ENCODE measurements around the gene CHRND. TPM values are rescaled to one million over a fixed set of nuclear protein-coding genes. Genes with fewer than 3 reads are reported as not detected.

Gene CHRND
- total RNA-seq, 1 donor from 2014 or later: not detected

- no peak for DNase-seq (ENCODE audit: low read depth)
- no peak overlapping the region for H3K4me3 ChIP-seq (ENCODE audit: low read depth, low read length)
- TF ChIP-seq, protein P1, sequence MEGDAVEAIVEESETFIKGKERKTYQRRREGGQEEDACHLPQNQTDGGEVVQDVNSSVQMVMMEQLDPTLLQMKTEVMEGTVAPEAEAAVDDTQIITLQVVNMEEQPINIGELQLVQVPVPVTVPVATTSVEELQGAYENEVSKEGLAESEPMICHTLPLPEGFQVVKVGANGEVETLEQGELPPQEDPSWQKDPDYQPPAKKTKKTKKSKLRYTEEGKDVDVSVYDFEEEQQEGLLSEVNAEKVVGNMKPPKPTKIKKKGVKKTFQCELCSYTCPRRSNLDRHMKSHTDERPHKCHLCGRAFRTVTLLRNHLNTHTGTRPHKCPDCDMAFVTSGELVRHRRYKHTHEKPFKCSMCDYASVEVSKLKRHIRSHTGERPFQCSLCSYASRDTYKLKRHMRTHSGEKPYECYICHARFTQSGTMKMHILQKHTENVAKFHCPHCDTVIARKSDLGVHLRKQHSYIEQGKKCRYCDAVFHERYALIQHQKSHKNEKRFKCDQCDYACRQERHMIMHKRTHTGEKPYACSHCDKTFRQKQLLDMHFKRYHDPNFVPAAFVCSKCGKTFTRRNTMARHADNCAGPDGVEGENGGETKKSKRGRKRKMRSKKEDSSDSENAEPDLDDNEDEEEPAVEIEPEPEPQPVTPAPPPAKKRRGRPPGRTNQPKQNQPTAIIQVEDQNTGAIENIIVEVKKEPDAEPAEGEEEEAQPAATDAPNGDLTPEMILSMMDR (conservative IDR thresholded peaks at IDR 0.05; ENCODE audit: low read depth, low read length): no peak
Observed at GRCh38 chr2:232505856-232506255, 20.1 kb upstream of the CHRND start.

DNA sequence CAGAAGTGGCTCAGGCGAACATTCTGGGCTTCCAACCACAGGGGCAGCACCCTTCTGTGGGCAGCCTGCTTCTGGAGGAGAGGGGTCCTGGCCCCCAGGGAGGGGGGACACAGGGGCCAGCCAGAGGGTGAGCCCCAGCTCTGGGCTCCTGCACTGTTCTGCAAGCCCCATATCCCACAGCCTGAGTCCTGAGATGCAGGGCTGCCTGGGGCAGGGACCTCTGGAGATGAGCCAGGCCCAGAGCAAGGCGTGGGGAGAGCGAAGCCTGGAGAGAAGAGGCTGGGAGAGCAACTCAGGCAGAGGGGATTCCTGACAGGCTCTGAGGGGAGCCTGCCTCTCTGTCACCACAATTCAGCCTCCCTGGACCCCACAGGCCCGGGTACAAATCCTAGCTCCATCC, 19.3 kb upstream of the CHRND start:
- TF ChIP-seq, protein P1 (conservative IDR thresholded peaks at IDR 0.05; ENCODE audit: low read depth, low read length): no peak
- DNase-seq (ENCODE audit: low read depth): no peak
- no peak overlapping the region for H3K4me3 ChIP-seq (ENCODE audit: low read depth, low read length)

GRCh38 chr2:232508251-232508650, 17.7 kb upstream of the CHRND start:
- no peak overlapping the region for H3K4me3 ChIP-seq (ENCODE audit: low read depth, low read length)
- TF ChIP-seq, protein P1 (conservative IDR thresholded peaks at IDR 0.05; ENCODE audit: low read depth, low read length): no peak
- no peak for DNase-seq (ENCODE audit: low read depth)

- DNase-seq (ENCODE audit: low read depth): no peak
- no peak overlapping the region for H3K4me3 ChIP-seq (ENCODE audit: low read depth, low read length)
- TF ChIP-seq, protein P1 (conservative IDR thresholded peaks at IDR 0.05; ENCODE audit: low read depth, low read length): no peak
Observed at GRCh38 chr2:232511336-232511890, 14.5 kb upstream of the CHRND start.

GRCh38 chr2:232512602-232513001, 13.4 kb upstream of the CHRND start:
- no peak for DNase-seq (ENCODE audit: low read depth)
- H3K4me3 ChIP-seq (ENCODE audit: low read depth, low read length): no peak overlapping the region
- TF ChIP-seq, protein P1 (conservative IDR thresholded peaks at IDR 0.05; ENCODE audit: low read depth, low read length): no peak

GRCh38 chr2:232513353-232513752, 12.6 kb upstream of the CHRND start:
- H3K4me3 ChIP-seq (ENCODE audit: low read depth, low read length): no peak overlapping the region
- no peak for DNase-seq (ENCODE audit: low read depth)
- TF ChIP-seq, protein P1 (conservative IDR thresholded peaks at IDR 0.05; ENCODE audit: low read depth, low read length): no peak

DNA sequence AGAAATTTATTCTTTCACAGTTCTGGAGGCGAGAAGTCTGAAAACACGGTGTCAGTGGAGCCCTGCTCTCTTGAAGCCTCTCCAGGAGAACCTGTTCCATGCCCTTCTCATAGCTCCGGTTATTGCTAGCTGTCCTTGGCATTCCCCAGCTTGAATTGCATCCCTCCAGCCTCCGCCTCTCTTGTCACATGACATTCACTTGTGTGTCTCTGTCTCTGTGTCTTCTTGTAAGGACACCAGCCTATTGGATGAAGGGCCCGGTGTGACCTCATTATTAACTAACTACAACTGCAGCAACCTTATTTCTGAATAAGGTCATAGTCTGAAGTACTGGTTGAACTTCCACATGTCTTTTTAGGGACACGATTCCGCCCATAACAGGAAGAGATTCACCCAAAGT, 10.3 kb upstream of the CHRND start:
- DNase-seq (ENCODE audit: low read depth): no peak
- H3K4me3 ChIP-seq (ENCODE audit: low read depth, low read length): no peak overlapping the region
- TF ChIP-seq, protein P1 (conservative IDR thresholded peaks at IDR 0.05; ENCODE audit: low read depth, low read length): no peak

Data from epithelial cell of proximal tubule (primary cell).